ENCODE data around the gene ITGA5. TPM values are rescaled to one million over a fixed set of nuclear protein-coding genes. Genes with fewer than 3 reads are reported as not detected.

ITGA5 gene
- total RNA-seq, 1 experiment from 2014 or later = 49.7 TPM

DNA sequence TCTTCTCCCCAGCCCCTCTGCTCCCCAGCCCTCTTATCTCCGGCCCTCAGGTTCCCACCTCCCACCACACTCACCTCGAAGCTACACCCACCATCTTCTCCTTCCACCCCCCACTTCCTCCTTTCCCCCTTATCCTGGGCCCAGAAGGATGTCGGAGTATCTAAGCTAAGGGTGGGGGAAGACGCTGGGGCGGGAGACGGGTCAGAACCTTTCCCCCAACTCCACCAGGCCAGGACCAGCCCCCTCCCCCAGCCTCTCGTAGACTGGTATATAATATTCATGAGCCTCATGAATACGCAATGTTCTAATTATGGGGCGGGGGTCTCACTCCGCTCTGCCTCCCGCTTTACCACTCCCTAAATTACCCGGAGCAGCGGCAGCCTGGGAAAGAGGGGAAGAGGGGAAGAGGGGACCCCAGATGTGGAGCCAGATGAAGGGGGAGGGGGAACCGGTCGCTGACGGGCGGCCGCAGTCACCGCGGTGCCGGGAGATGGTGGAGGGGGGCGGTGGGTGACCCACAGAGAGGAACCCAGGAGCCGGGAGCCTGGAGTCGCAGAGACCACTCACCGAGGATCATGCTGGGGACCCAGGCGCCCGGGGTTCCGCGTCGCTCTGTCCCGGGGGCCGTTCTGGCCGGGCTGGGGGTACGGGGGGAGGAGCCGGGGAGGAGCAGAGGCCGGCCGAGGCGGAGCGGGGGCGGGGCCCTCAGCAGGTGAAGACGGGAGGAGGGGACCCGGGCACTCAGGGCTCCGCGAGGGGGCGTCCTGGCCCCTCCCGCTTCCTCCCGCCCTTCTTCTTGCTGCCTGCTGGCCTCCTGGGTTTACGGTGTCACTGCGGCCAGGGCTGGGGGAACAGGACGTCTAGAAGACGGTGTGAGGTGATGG is 28.2 kb downstream of the ITGA5 start:
- ATAC-seq (peak; percentile 79), DNase-seq (ENCODE audit: low read depth, low spot score) (no peak)
- ChIA-PET RAD21 (ENCODE audit: low non-redundant PET in 1 of 2, low total read pairs in 2 of 2, uncharacterized antibody in 2 of 2, unreplicated experiment in 2 of 2) (interaction anchor here in 1 of 2 experiments (0.6 kb wide), 1 partner anchor 406 kb away, joined by 6 read pairs; the partner anchor contains the start of gene HOXC10), POLR2A (no interaction called here), CTCF (interaction anchor here (0.8 to 0.9 kb wide), 2 partner anchors 9 to 11 kb away, joined by 3 read pairs; no protein-coding TSS in a partner anchor)
- peaks cover 4 to 7% of the 10 kb centered on the region in 2 experiments; a peak in 3 of 4 replicates for H3K36me3 ChIP-seq (ENCODE audit: control insufficient read depth in 1 of 2, insufficient read depth in 2 of 2, low read length in 2 of 2)
- H3K4me1 ChIP-seq (ENCODE audit: control insufficient read depth in 1 of 2, insufficient read depth in 2 of 2, low read length in 2 of 2) = peaks cover 32 to 62% of the 10 kb centered on the region in 2 experiments
- no peaks in the 10 kb centered on the region for H3K9me2 ChIP-seq (ENCODE audit: insufficient read depth)
- H3K79me2 ChIP-seq (ENCODE audit: insufficient read depth, low read length) = no peaks in the 10 kb centered on the region
- H4K20me1 ChIP-seq (ENCODE audit: insufficient read depth) = no peaks in the 10 kb centered on the region
- intact Hi-C loops (cut with micrococcal nuclease) = no loop called here
- no peaks in the 10 kb centered on the region for H3K9me3 ChIP-seq (ENCODE audit: control insufficient read depth in 1 of 2, insufficient read depth in 1 of 2, low read depth in 1 of 2, low read length in 2 of 2)
- peak overlapping the region; percentile 61 for H3K9ac ChIP-seq (ENCODE audit: low read length)
- H3K4me3 ChIP-seq (replicated peaks in 1 of 2; ENCODE audit: low read depth in 1 of 2, low read length in 2 of 2) = peak overlapping the region; percentile 53 to 62
- H3K27me3 ChIP-seq (ENCODE audit: insufficient read depth, low read length) = no peaks in the 10 kb centered on the region
- H3K27ac ChIP-seq (ENCODE audit: low read depth, low read length) = peak overlapping the region; percentile 21; the same call in 1 of the 2 replicates
- BruUV-seq (replicated peaks) = no TSS peak
- peak overlapping the region; percentile 81 for H3K4me2 ChIP-seq (ENCODE audit: low read length)
- peak in 1 of 3 experiments; percentile 13; a peak in 1 of 6 replicates for TF ChIP-seq CTCF (IDR thresholded peaks at IDR 0.05 in 2 of 3, conservative IDR thresholded peaks at IDR 0.05 in 1 of 3; ENCODE audit: borderline replicate concordance in 1 of 3, insufficient read depth in 1 of 3, low read depth in 2 of 3, low read length in 2 of 3)
- TF ChIP-seq POLR2A (IDR thresholded peaks at IDR 0.05; ENCODE audit: borderline replicate concordance, extremely low read depth, insufficient read depth, insufficient read length) = no peak
- TF ChIP-seq REST (IDR thresholded peaks at IDR 0.05; ENCODE audit: low read depth) = no peak
- no peak for TF ChIP-seq EZH2phosphoT487 (IDR thresholded peaks at IDR 0.05; ENCODE audit: borderline replicate concordance)
- TF ChIP-seq SRF (IDR thresholded peaks at IDR 0.05; ENCODE audit: low read depth) = no peak
- TF ChIP-seq ATF3 (IDR thresholded peaks at IDR 0.05) = no peak
- peak; percentile 59 for TF ChIP-seq EGR1 (IDR thresholded peaks at IDR 0.05; ENCODE audit: low read depth)
- TF ChIP-seq, protein P1, sequence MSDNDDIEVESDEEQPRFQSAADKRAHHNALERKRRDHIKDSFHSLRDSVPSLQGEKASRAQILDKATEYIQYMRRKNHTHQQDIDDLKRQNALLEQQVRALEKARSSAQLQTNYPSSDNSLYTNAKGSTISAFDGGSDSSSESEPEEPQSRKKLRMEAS (IDR thresholded peaks at IDR 0.05) = no peak
- no peak for TF ChIP-seq SIN3A (IDR thresholded peaks at IDR 0.05; ENCODE audit: low read depth)
- no peak for TF ChIP-seq JUND (IDR thresholded peaks at IDR 0.05)
- no peak for TF ChIP-seq RAD21 (IDR thresholded peaks at IDR 0.05; ENCODE audit: low read depth)
- TF ChIP-seq TCF7L2 (IDR thresholded peaks at IDR 0.05; ENCODE audit: borderline replicate concordance, extremely low read depth, insufficient read depth, insufficient read length) = no peak
- TF ChIP-seq, protein P2, sequence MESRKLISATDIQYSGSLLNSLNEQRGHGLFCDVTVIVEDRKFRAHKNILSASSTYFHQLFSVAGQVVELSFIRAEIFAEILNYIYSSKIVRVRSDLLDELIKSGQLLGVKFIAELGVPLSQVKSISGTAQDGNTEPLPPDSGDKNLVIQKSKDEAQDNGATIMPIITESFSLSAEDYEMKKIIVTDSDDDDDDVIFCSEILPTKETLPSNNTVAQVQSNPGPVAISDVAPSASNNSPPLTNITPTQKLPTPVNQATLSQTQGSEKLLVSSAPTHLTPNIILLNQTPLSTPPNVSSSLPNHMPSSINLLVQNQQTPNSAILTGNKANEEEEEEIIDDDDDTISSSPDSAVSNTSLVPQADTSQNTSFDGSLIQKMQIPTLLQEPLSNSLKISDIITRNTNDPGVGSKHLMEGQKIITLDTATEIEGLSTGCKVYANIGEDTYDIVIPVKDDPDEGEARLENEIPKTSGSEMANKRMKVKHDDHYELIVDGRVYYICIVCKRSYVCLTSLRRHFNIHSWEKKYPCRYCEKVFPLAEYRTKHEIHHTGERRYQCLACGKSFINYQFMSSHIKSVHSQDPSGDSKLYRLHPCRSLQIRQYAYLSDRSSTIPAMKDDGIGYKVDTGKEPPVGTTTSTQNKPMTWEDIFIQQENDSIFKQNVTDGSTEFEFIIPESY (IDR thresholded peaks at IDR 0.05; ENCODE audit: extremely low read depth, insufficient replicate concordance, low read length) = no peak
- no peak for TF ChIP-seq FOSL1 (IDR thresholded peaks at IDR 0.05; ENCODE audit: low read depth)
- no peak for TF ChIP-seq CBX3 (IDR thresholded peaks at IDR 0.05; ENCODE audit: low read depth)
- 0 out of 2 replicates have a peak, but pooled peaks have one; percentile 41 for TF ChIP-seq POLR2AphosphoS5 (IDR thresholded peaks at IDR 0.05; ENCODE audit: low read depth, low read length)
- no peak overlapping the region for H2AFZ ChIP-seq (ENCODE audit: low read depth, low read length, poor library complexity, severe bottlenecking)
